HG03342 (cell line): ENCODE data around the gene PTPN12.

ENCODE experiments used
- ATAC-seq: cut with Tn5 transposase; IDR thresholded peaks from one replicate; pipeline ENCODE4 v1.9.1; 2021; ENCODE audit warnings: mild to moderate bottlenecking, moderate library complexity; ENCODE audit not compliant: unreplicated experiment

The PTPN12 gene

DNA sequence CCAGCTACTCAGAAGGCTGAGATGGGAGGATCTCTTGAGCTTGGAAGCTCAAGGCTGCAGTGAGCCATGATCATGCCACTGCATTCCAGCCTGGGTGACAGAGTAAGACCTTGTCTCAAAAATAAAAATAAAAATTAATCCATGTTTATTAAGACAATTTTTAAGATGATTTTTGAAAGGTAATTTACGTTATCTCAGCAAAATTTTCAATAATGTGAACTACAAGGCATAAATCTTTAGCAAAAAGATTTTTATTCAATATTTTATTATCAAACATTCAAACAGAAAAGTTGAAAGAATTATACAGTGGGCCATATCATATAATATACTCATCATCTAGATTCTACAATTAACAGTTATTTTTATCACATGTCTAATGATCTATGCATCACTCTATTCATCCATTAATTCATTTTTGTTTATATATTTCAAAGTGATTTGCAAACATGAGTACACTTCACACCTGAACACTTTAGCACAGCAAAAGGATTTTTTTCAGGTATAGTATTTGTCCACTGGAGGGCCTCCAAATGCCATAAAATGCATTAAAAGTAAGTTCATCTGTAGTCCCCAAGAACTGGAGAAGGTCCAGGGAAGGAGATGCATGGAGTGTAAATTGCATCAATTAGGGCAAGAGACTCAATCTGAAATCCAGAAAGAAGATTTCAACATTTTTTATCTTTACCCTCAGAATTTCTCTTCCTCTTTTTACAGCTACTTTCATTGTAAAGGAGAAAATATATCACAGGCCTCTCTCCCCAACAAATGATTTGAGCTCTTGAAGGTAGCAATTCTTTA is 120.5 kb downstream of the PTPN12 start:
- peak; percentile 68 for ATAC-seq

DNA sequence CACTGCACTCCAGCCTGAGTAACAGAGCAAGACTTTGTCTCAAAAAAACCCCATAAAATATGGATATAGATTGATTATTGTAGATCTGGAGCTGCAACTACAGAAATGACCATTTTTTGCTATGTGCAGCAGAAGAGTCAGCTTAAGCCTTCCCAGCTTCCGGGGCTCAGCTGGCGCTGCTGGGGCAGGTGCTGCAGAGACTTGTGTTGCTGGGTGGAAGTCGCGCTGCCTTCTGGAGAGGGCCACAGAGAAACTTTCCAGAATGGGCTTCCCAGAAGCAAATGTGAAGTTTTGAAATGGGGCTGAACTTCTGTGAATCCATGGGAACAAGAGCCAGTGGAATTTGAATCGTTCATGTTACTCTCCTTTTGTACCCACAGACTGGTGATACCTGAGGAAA is 121.8 kb downstream of the PTPN12 start:
- ATAC-seq = no peak

- no peak for ATAC-seq
Observed at GRCh38 chr7:77661816-77662215, 124.7 kb downstream of the PTPN12 start.

DNA sequence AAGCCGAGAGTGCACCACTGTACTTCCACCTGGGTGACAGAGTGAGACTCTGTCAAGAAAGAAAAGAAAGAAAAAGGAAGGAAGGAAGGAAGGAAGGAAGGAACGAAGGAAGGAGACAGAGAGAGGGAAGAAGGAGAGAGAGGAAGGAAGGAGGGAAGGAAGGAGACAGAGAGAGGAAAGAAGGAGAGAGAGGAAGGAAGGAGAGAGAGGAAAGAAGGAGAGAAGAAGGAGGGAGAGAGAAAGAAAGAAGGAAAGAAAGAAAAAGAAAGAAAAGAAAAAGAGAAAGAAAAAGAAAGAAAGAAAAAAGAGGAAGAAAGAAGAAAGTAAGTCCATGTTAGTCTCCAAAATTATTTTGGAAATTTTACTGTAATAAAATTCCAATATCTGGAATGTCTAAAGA is 125.8 kb downstream of the PTPN12 start:
- no peak for ATAC-seq

- ATAC-seq = no peak
Observed at GRCh38 chr7:77664715-77665114, 127.6 kb downstream of the PTPN12 start.

- ATAC-seq = no peak
Observed at GRCh38 chr7:77665161-77665560, 128.1 kb downstream of the PTPN12 start.

DNA sequence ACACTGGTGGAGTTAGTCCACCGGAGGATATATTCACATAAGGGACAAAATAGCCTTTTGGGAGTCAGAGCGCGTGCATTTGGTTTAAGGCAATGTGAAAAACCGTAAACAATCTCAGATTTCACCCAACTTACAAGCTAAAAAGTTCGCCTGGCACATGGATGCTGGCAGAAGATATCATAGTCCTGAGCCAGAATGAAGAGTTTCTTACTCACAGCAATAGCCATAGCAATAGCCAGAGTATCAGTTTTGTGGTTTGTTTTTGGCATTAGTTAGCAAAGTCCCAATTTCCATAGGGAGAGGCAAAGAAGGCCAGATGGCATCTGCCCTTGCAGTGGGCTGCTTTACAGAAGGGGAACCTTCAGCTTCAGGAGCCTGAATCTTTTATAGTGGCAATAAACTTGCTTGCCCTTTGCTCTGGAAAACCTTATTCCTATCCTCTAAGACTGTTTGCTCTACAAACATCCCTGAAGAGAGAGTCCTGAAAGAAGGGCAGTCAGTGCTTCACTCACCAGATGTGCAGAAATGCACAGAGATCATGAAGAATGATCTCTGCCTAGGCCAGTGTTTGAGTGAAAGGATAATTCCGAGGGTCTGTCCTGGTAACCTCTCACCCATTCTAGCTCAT is 130.5 kb downstream of the PTPN12 start:
- no peak for ATAC-seq

GRCh38 chr7:77674878-77675277 is 137.8 kb downstream of the PTPN12 start:
- peak; percentile 65 for ATAC-seq

DNA sequence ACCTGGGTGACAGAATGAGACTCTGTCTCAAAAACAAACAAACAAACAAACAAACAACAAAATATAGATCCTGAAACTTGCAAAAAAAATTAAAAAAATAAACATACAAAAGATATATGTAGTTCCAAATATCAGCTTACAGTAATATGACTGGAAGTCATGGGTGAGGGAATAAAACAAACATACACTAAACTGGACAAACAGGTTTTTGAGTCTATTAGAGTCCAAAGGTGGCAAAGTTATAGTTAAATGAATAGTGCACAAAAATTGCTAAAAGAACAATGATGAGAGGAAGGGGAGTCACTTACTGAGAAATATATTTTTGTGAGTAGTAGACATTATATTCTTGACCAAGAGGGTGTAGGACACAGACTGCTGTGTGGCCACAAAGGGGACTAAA is 142.5 kb downstream of the PTPN12 start:
- ATAC-seq = no peak

DNA sequence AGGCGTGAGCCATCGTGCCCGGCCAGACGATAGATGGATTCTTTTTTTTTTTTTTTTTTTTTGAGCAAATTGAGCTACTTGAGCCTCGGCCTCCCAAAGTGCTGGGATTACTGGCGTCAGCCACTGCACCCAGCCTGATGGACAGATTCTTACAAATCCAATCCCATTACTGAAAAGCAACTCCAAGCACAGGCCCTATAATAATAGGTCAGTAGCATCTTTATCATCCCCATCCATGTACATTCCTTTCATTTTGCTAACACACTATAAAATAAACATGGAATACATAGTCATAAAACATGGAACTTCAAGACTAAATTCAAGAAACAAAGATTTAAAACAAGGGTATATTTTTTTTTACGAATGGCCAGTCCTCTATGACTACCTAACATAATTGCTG is 143.2 kb downstream of the PTPN12 start:
- ATAC-seq = no peak

DNA sequence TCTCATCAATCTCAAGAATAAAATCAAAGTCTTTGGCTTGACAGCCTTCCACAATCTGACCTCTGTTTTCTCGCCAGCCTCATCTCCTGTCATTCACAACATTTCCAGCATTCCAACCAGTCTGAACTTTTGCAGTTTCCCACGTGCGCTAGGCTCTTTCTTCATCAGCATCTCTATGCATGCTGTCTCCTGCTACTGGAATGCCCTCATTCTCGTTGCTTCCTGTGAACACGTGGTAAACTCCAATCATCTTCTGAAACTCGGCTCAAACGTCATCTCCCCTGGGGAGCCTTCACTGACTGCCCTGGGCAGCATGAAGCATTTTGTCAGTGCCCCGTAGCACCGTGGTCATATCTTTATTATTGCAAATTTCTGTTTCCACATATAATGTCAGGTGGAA is 146.9 kb downstream of the PTPN12 start:
- no peak for ATAC-seq

DNA sequence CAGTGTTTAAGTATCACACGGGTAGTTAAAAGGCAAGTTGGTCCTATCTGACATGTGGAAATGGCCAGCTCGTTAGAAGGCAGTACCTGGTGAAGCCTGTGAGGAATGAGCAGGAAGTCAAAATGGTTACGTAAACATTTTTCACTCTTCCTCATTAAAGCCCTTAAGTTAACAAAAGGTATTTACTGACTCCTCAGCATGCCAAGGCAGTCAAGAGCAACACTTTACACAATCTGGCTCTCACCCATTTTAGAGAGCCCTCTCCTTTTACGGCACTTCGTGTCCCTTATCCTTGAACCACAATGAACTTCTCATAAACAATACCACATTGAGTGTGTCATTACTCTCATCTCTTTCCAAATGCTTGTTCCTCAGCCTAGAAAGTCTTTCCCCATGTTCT is 148.1 kb downstream of the PTPN12 start:
- no peak for ATAC-seq

GRCh38 chr7:77687100-77687746 is 150.1 kb downstream of the PTPN12 start:
- no peak for ATAC-seq

- ATAC-seq = no peak
Observed at GRCh38 chr7:77687747-77688144, 150.7 kb downstream of the PTPN12 start.
